CD4-positive, alpha-beta T cell (primary cell): ENCODE results near the gene MDM4. TPM values are rescaled to one million over a fixed set of nuclear protein-coding genes. Genes with fewer than 3 reads are reported as not detected.

Experiments
- ATAC-seq: fragments of 200-7000 bp; cut with Tn5 transposase; one replicate; pipeline ENCODE4 v1.10.0; 2022; ENCODE audit warnings: mild to moderate bottlenecking; ENCODE audit not compliant: poor library complexity
- CTCF ChIA-PET: fragments of 350-600 bp; sonication (Branson Sonifier 250); formaldehyde crosslinking; loops from one replicate; lab custom pipeline; 2021; ENCODE audit warnings: antibody characterized with exemption, inconsistent platforms; lab: Charles Lee
- POLR2A ChIA-PET: fragments of 350-600 bp; sonication (Branson Sonifier 250); formaldehyde crosslinking; loops from one replicate; lab custom pipeline; 2021; ENCODE audit warnings: antibody characterized with exemption, inconsistent platforms; lab: Charles Lee
- DNase-seq, 14 experiments: peaks; one replicate each; pipeline ENCODE4 v3.0.0-alpha.2; 2013 to 2020; ENCODE audit warnings: mixed read lengths in 2 of 14
- H3K27ac ChIP-seq, 2 donors: one replicate each; pipeline versions ENCODE4 v1.5.1 to v1.7.0; 2013; ENCODE audit warnings: low read length in 2 of 2, low read depth in 1 of 2, mild to moderate bottlenecking in 1 of 2
- H3K27me3 ChIP-seq, 2 experiments: 1 replicate in 1 of 2; 2 replicates in 1 of 2; pipeline versions ENCODE4 v1.6.1 to v1.7.0; 2013; ENCODE audit warnings: low read length in 2 of 2, control low read depth in 1 of 2, mild to moderate bottlenecking in 1 of 2, moderate library complexity in 1 of 2; ENCODE audit not compliant: insufficient read depth in 2 of 2, control insufficient read depth in 1 of 2
- H3K36me3 ChIP-seq: one replicate; pipeline ENCODE4 v1.6.1; 2013; ENCODE audit warnings: low read length, control low read depth; ENCODE audit not compliant: insufficient read depth
- H3K4me1 ChIP-seq: one replicate; pipeline ENCODE4 v1.6.1; 2013; ENCODE audit warnings: low read length, control low read depth; ENCODE audit not compliant: insufficient read depth
- H3K4me3 ChIP-seq: one replicate; pipeline ENCODE4 v1.5.1; 2013; ENCODE audit warnings: mild to moderate bottlenecking, low read length, moderate library complexity
- H3K9me3 ChIP-seq, 2 experiments: 1 replicate in 1 of 2; 2 replicates in 1 of 2; pipeline versions ENCODE4 v1.6.1 to v1.7.0; 2013; ENCODE audit warnings: low read length in 2 of 2, mild to moderate bottlenecking in 2 of 2, control low read depth in 1 of 2, moderate library complexity in 1 of 2; ENCODE audit not compliant: control insufficient read depth in 1 of 2, insufficient read depth in 1 of 2
- H3K27ac Mint-ChIP-seq: one replicate; pipeline ENCODE4 v1.8.0; 2020; ENCODE audit warnings: mixed read lengths
- H3K27me3 Mint-ChIP-seq: one replicate; pipeline ENCODE4 v1.8.0; 2021; ENCODE audit warnings: mixed read lengths
- H3K36me3 Mint-ChIP-seq: one replicate; pipeline ENCODE4 v1.8.0; 2021; ENCODE audit warnings: low read depth, mixed read lengths
- H3K4me1 Mint-ChIP-seq: one replicate; pipeline ENCODE4 v1.8.0; 2021; ENCODE audit warnings: low read depth, mixed read lengths
- H3K4me3 Mint-ChIP-seq: one replicate; pipeline ENCODE4 v1.8.0; 2020; ENCODE audit warnings: mild to moderate bottlenecking, mixed read lengths
- H3K9me3 Mint-ChIP-seq: one replicate; pipeline ENCODE4 v1.8.0; 2020; ENCODE audit warnings: mixed read lengths
- CTCF ChIP-seq: fragments of 200-600 bp; IDR thresholded peaks from one replicate; pipeline ENCODE4 v1.8.0; 2022; ENCODE audit warnings: antibody characterized with exemption, mild to moderate bottlenecking
- intact Hi-C, 2 experiments: fragments of 100-400 bp; cut with DNase I in 1 of 2; cut with micrococcal nuclease in 1 of 2; formaldehyde crosslinking; loops; one replicate each; pipeline versions ENCODE4 v1.15.1 to v1.9.0; 2023 to 2025; cut with DNase I, micrococcal nuclease
- total RNA-seq, 174 experiments: library from RNA in 2 of 174; stranded (reverse) in 2 of 174; gene quantifications; one replicate each; pipeline ENCODE4 v1.2.3 and lab custom pipeline; 2021 to 2026

The MDM4 gene
- total RNA-seq, 2 experiments from 2014 or later, result 260 to 266 TPM

- no peaks in the 10 kb centered on the region for H3K9me3 Mint-ChIP-seq
- no peaks in the 10 kb centered on the region for H3K4me1 ChIP-seq
- DNase-seq, result no peak
- H3K27me3 ChIP-seq, result no peaks in the 10 kb centered on the region
- no peaks in the 10 kb centered on the region for H3K4me1 Mint-ChIP-seq
- H3K27ac ChIP-seq, result no peak overlapping the region
- no peak overlapping the region for H3K27ac Mint-ChIP-seq
- TF ChIP-seq CTCF, result no peak
- no peak overlapping the region for H3K4me3 Mint-ChIP-seq
- POLR2A ChIA-PET, result no interaction called here
- H3K36me3 ChIP-seq, result no peaks in the 10 kb centered on the region
- no peaks in the 10 kb centered on the region for H3K9me3 ChIP-seq
- CTCF ChIA-PET, result no interaction called here
- intact Hi-C loops, result no loop called here
- peaks cover 16% of the 10 kb centered on the region for H3K36me3 Mint-ChIP-seq
- no peak overlapping the region for H3K4me3 ChIP-seq
- ATAC-seq, result no peak
- H3K27me3 Mint-ChIP-seq, result no peaks in the 10 kb centered on the region
Observed at GRCh38 chr1:204602871-204603542, 86.8 kb downstream of the MDM4 start.

GRCh38 chr1:204605791-204606190 is 89.6 kb downstream of the MDM4 start:
- no peak overlapping the region for H3K4me3 Mint-ChIP-seq
- no peak overlapping the region for H3K27ac Mint-ChIP-seq
- DNase-seq (no peak), ATAC-seq (no peak)
- peaks cover 10% of the 10 kb centered on the region for H3K36me3 Mint-ChIP-seq
- Histone ChIP-seq H3K36me3 (no peaks in the 10 kb centered on the region), H3K9me3 (no peaks in the 10 kb centered on the region), H3K27ac (no peak overlapping the region), H3K27me3 (no peaks in the 10 kb centered on the region), H3K4me1 (no peaks in the 10 kb centered on the region), H3K4me3 (no peak overlapping the region)
- no peak for TF ChIP-seq CTCF
- H3K4me1 Mint-ChIP-seq, result no peaks in the 10 kb centered on the region
- no peaks in the 10 kb centered on the region for H3K27me3 Mint-ChIP-seq
- POLR2A ChIA-PET, result no interaction called here
- CTCF ChIA-PET, result no interaction called here
- intact Hi-C loops, result no loop called here
- H3K9me3 Mint-ChIP-seq, result no peaks in the 10 kb centered on the region

Other genes starting within 250 kb of the MDM4 start
- gene PLEKHA6, start 156.5 kb upstream of the MDM4 start, total RNA-seq, result under 1 TPM; 0.53 to 0.82 TPM
- gene PPP1R15B, start 104.6 kb upstream of the MDM4 start, total RNA-seq, result 100 to 1,000 TPM; 171 to 179 TPM
- 10 to 100 TPM; 25.5 to 27.1 TPM for gene PIK3C2B, start 21.6 kb upstream of the MDM4 start, total RNA-seq
- gene LRRN2, start 169.3 kb downstream of the MDM4 start, total RNA-seq, result not detected